GM23338 (cell line): ENCODE results near the gene KLHDC7B. TPM values are rescaled to one million over a fixed set of nuclear protein-coding genes. Genes with fewer than 3 reads are reported as not detected.

ENCODE experiments used
- ATAC-seq: fragments of 200-7000 bp; cut with Tn5 transposase; 3 replicates; pipeline ENCODE4 v1.9.1; 2020
- DNase-seq: peaks from one replicate; pipeline ENCODE4 v3.0.0-alpha.2; 2015; ENCODE audit warnings: low spot score
- H2AFZ ChIP-seq: fragments of 200-600 bp; sonication (generic); 2 replicates; pipeline ENCODE4 v1.8.0; 2016; ENCODE audit warnings: antibody characterized with exemption, mild to moderate bottlenecking, moderate library complexity
- H3F3A ChIP-seq: fragments of 200-600 bp; sonication (generic); replicated peaks from 2 replicates; pipeline ENCODE4 v1.8.0; 2017; ENCODE audit warnings: antibody characterized with exemption, mixed run types, low read depth
- H3K27ac ChIP-seq: fragments of 200-600 bp; sonication (generic); 2 replicates; pipeline ENCODE4 v1.6.1; 2016; ENCODE audit warnings: low read depth
- H3K27me3 ChIP-seq: fragments of 200-600 bp; sonication (generic); 2 replicates; pipeline ENCODE4 v1.8.0; 2016; ENCODE audit warnings: mild to moderate bottlenecking, mixed run types, moderate library complexity; ENCODE audit not compliant: insufficient read depth
- H3K36me3 ChIP-seq: fragments of 200-600 bp; sonication (generic); 2 replicates; pipeline ENCODE4 v1.8.0; 2016; ENCODE audit warnings: mild to moderate bottlenecking; ENCODE audit not compliant: insufficient read depth
- H3K4me1 ChIP-seq: fragments of 200-600 bp; sonication (generic); 2 replicates; pipeline ENCODE4 v1.8.0; 2016; ENCODE audit warnings: mild to moderate bottlenecking, moderate library complexity; ENCODE audit not compliant: insufficient read depth
- H3K4me2 ChIP-seq: fragments of 200-600 bp; sonication (generic); 2 replicates; pipeline ENCODE4 v1.7.1; 2017; ENCODE audit warnings: mixed run types
- H3K4me3 ChIP-seq: fragments of 200-600 bp; sonication (generic); 2 replicates; pipeline ENCODE4 v1.6.1; 2016; ENCODE audit warnings: mixed run types
- H3K79me2 ChIP-seq: fragments of 200-600 bp; sonication (generic); replicated peaks from 2 replicates; pipeline ENCODE4 v1.8.0; 2017; ENCODE audit warnings: mild to moderate bottlenecking; ENCODE audit not compliant: insufficient read depth
- H3K9me2 ChIP-seq: fragments of 200-600 bp; sonication (generic); 2 replicates; pipeline ENCODE4 v1.8.0; 2017; ENCODE audit not compliant: insufficient read depth
- H4K20me1 ChIP-seq: fragments of 200-600 bp; sonication (generic); replicated peaks from 2 replicates; pipeline ENCODE4 v1.8.0; 2017; ENCODE audit warnings: mild to moderate bottlenecking; ENCODE audit not compliant: insufficient read depth
- H3K27ac Mint-ChIP-seq: 2 replicates; pipeline ENCODE4 v1.8.0; 2020; ENCODE audit warnings: inconsistent platforms, mild to moderate bottlenecking, moderate library complexity, mixed read lengths
- H3K27me3 Mint-ChIP-seq: 3 replicates; pipeline ENCODE4 v1.8.0; 2022; ENCODE audit warnings: low read depth, mild to moderate bottlenecking, moderate library complexity, mixed read lengths, inconsistent platforms; ENCODE audit not compliant: insufficient read depth, poor library complexity
- H3K36me3 Mint-ChIP-seq: 3 replicates; pipeline ENCODE4 v1.8.0; 2021; ENCODE audit warnings: low read depth, mild to moderate bottlenecking, inconsistent platforms, moderate library complexity, mixed read lengths
- H3K4me1 Mint-ChIP-seq: 3 replicates; pipeline ENCODE4 v1.8.0; 2020; ENCODE audit warnings: mild to moderate bottlenecking, inconsistent platforms, mixed read lengths
- H3K4me3 Mint-ChIP-seq: 3 replicates; pipeline ENCODE4 v1.8.0; 2021; ENCODE audit warnings: moderate library complexity, mild to moderate bottlenecking, inconsistent platforms, mixed read lengths
- H3K9me3 Mint-ChIP-seq: 3 replicates; pipeline ENCODE4 v1.8.0; 2020; ENCODE audit warnings: moderate library complexity, mild to moderate bottlenecking, inconsistent platforms, mixed read lengths
- CREB1 ChIP-seq: fragments of 250-450 bp; sonication (Bioruptor Pico); IDR thresholded peaks from 2 replicates; pipeline ENCODE4 v1.5.0; 2020; ENCODE audit warnings: low read depth, mild to moderate bottlenecking, moderate library complexity
- CTCF ChIP-seq, 2 experiments: fragments of 200-600 bp in 1 of 2; sonication (generic) in 1 of 2; conservative IDR thresholded peaks; 2 replicates each; pipeline versions ENCODE4 v1.5.1 to v1.6.1; 2016 to 2017; ENCODE audit warnings: antibody characterized with exemption in 2 of 2, low read depth in 2 of 2, mild to moderate bottlenecking in 2 of 2, moderate library complexity in 1 of 2
- ETS1 ChIP-seq: IDR thresholded peaks from 2 replicates; pipeline ENCODE4 v1.6.1; 2016; ENCODE audit warnings: antibody characterized with exemption
- EZH2 ChIP-seq: fragments of 200-600 bp; sonication (generic); IDR thresholded peaks from one replicate; pipeline ENCODE4 v1.8.0; 2017; ENCODE audit warnings: antibody characterized with exemption, mild to moderate bottlenecking, low read depth; ENCODE audit not compliant: unreplicated experiment
- EZH2phosphoT487 ChIP-seq: fragments of 200-600 bp; sonication (generic); IDR thresholded peaks from one replicate; pipeline ENCODE4 v1.8.1; 2018; ENCODE audit warnings: antibody characterized with exemption; ENCODE audit not compliant: unreplicated experiment
- JUNB ChIP-seq: IDR thresholded peaks from one replicate; pipeline ENCODE4 v1.6.1; 2016; ENCODE audit warnings: antibody characterized with exemption; ENCODE audit not compliant: unreplicated experiment
- NANOG ChIP-seq: IDR thresholded peaks from 2 replicates; pipeline ENCODE4 v1.6.1; 2016; ENCODE audit warnings: antibody characterized with exemption, borderline replicate concordance
- POLR2AphosphoS5 ChIP-seq: IDR thresholded peaks from 2 replicates; pipeline ENCODE4 v1.6.1; 2016; ENCODE audit warnings: antibody characterized with exemption, low read depth
- REST ChIP-seq: IDR thresholded peaks from one replicate; pipeline ENCODE4 v1.6.1; 2018; ENCODE audit warnings: antibody characterized with exemption; ENCODE audit not compliant: unreplicated experiment
- STAT1 ChIP-seq: IDR thresholded peaks from one replicate; pipeline ENCODE4 v1.6.1; 2016; ENCODE audit warnings: antibody characterized with exemption; ENCODE audit not compliant: unreplicated experiment
- ZNF114 ChIP-seq: fragments of 250-450 bp; sonication (Bioruptor Pico); IDR thresholded peaks from 2 replicates; pipeline ENCODE4 v1.5.0; 2020; ENCODE audit warnings: mild to moderate bottlenecking, moderate library complexity
- ZNF331 ChIP-seq: fragments of 250-450 bp; sonication (Bioruptor Pico); IDR thresholded peaks from 2 replicates; pipeline ENCODE4 v1.5.0; 2020; ENCODE audit warnings: low read depth, mild to moderate bottlenecking, moderate library complexity
- ZNF462 ChIP-seq: fragments of 250-450 bp; sonication (Bioruptor Pico); IDR thresholded peaks from 2 replicates; pipeline ENCODE4 v1.5.0; 2020; ENCODE audit warnings: mild to moderate bottlenecking, moderate library complexity
- long read RNA-seq: library from polyadenylated mRNA; unstranded; transcript quantifications from one replicate; pipeline ENCODE4 v2.0.0, GENCODE V29; 2020; ENCODE audit not compliant: unreplicated experiment
- polyA plus RNA-seq: library from polyadenylated mRNA; unstranded; fragments of >200 nt; fragmentation: Nextera tagmentation; extraction: Ambion mirVana; gene quantifications from 2 replicates; pipeline ENCODE4 v1.2.1, GENCODE V29; 2016
- total RNA-seq: library from RNA; depleted of rRNA; stranded (reverse); fragments of >200 nt; shearing (Covaris generic); gene quantifications from 2 replicates; pipeline ENCODE4 v1.2.3, GENCODE V29; 2014; rRNA removed

Gene KLHDC7B
- total RNA-seq = 0.58 TPM in 1 of 2 replicates, not detected in the other
- polyA plus RNA-seq = not detected in 2 replicates
- long read RNA-seq = 0 reads

- Histone ChIP-seq H3F3A (peaks cover 7% of the 10 kb centered on the region; the same call in 1 of the 2 replicates), H3K4me2 (no peak within 1 kb of the TSS), H4K20me1 (no peaks in the 10 kb centered on the region), H3K9me2 (no peaks in the 10 kb centered on the region), H3K4me1 (no peaks in the 10 kb centered on the region; the same call in 1 of the 2 replicates), H3K4me3 (no peak within 1 kb of the TSS), H3K36me3 (no peaks in the 10 kb centered on the region), H3K79me2 (no peaks in the 10 kb centered on the region), H2AFZ (no peak within 1 kb of the TSS; the same call in 1 of the 2 replicates), H3K27me3 (peaks cover 39% of the 10 kb centered on the region), H3K27ac (no peak within 1 kb of the TSS)
- Mint-ChIP-seq H3K9me3 (no peaks in the 10 kb centered on the region), H3K4me1 (no peaks in the 10 kb centered on the region), H3K27me3 (peaks cover 36% of the 10 kb centered on the region), H3K27ac (no peak within 1 kb of the TSS), H3K36me3 (no peaks in the 10 kb centered on the region), H3K4me3 (no peak within 1 kb of the TSS)
- no peak for ATAC-seq
- no peak for TF ChIP-seq EZH2phosphoT487
- TF ChIP-seq ZNF462 (CRISPR knock-in tag) = no peak
- no peak for TF ChIP-seq ETS1
- no peak for TF ChIP-seq JUNB
- TF ChIP-seq CTCF (conservative IDR thresholded peaks at IDR 0.05; ENCODE audit: low read depth in 2 of 2) = no peak
- TF ChIP-seq ZNF114 (CRISPR knock-in tag) = no peak
- no peak for TF ChIP-seq EZH2
- no peak for TF ChIP-seq POLR2AphosphoS5
- no peak for TF ChIP-seq STAT1
- no peak for TF ChIP-seq REST
- TF ChIP-seq CREB1 (CRISPR knock-in tag) = no peak
- TF ChIP-seq ZNF331 (CRISPR knock-in tag) = no peak
- TF ChIP-seq NANOG = no peak
- DNase-seq = no peak
Measured at GRCh38 chr22:50545522-50546325, at the start of gene KLHDC7B. Gene KLHDC7B, plus strand, starts transcription at chr22:50545899. Its CDS starts 345 bp downstream, at chr22:50546244.
